Measurements from ENCODE around the gene ZNF717.
"Not testable (repeated sequence)": the region's sequence is repeated elsewhere in the genome, so short reads cannot be mapped to it uniquely, and the experiment has no call there.

Gene ZNF717

DNA sequence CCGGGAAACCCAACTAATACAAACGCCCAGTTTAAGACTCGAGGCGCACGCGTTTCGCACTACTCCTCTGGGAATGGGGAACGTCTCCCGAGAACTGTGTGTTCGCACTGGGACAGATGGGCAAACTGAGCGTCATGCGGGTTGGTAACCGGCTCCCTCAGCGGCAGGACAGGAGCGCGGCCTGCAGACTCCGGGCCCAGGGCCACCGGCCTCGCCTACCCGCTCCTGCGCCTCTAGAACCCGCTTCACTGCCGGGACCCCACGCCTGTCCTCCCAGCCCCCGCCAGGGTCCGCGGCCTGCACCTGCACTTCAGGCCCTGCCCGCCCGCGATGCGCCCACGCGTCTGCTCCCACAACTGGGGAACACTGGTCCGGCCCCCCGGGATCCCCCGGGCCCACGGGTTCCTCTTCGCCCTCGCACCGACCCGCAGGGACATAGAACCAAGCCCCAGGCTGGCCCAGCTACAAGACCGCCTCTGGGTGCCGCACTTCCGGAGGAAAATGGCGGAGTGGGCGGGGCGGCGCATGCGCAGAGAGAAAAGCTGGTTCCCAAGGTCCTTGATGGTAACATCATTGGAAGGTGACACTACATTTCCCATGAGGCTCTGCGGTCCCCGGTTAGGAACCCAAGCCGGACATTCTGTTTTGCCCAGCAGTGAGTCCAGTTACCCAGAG, at the start of gene ZNF717:
Gene ZNF717, minus strand, starts transcription at position 469 of the 675 bp plus-strand sequence. CDS start 2,187 bp downstream, outside the sequence.
- DNase-seq = peak; percentile 97

- not testable (repeated sequence) for DNase-seq
These were observed 45.7 kb upstream of the ZNF717 start for GRCh38 chr3:75831076-75831475.

GRCh38 chr3:75818019-75818418, 32.7 kb upstream of the ZNF717 start:
- not testable (repeated sequence) for DNase-seq

DNA sequence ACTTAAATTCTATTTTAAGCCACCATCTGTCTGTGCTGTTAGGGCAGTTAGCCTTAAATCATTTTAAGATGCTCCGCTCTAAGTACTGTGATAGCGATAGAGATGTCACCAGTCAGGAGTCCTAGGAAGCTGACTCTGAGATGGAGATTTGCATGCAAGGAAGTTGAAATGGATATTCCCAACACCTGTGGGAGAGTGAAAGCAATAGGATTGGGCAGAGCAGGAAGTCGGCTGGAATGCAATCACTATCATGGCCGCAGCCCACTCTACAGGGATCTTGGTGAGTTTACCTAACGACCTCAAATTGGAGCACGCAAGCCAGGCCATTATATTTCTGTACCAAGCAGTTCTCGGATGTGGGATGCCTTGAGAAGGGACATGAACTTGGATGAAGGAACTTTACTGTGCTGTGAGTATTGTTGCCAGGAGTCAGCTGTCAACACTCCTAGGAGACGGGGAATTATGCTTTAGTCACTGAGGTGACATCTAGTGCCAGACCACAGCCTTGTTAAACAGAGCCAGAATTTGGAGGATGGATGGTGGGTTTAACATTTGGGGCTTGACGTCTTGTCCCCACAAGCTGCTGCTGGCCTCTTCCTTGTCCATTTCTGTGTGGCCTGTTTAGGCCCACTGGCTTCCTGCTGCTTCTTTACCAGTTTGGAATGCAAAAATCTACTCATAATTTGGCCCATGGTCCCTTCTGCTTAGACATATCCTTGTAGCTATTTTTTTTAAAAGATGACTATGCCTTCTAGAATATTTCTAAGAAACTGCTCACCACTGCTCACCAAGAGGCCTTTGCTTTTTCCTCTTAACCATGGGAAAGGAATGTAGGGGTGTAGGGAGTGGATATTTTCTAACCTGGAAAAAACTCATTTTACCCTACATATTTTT, 31.2 kb upstream of the ZNF717 start:
- not testable (repeated sequence) for DNase-seq

DNA sequence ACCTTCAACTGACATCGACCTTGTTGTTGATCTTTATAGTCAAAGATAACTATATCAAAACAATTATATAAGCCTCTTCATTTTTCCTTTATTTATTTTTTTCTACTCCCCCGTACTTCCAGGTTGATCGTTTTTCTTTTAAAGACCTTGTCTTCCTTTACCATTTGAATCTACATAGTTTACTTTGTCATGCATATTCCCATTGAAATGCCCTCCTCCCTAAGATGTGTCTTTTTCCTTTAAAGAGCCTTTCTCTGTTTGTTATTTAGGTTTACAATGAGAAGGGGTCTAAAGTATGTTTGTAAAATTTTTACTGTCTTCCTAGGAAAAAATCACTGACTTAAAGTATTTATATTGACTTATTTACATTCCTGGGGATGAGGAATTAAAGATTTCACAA, 29.4 kb upstream of the ZNF717 start:
- no peak for DNase-seq

GRCh38 chr3:75782506-75782905, 2.8 kb downstream of the ZNF717 start:
- no peak for DNase-seq

GRCh38 chr3:75781079-75781745, 4.1 kb downstream of the ZNF717 start:
- no peak for DNase-seq

DNA sequence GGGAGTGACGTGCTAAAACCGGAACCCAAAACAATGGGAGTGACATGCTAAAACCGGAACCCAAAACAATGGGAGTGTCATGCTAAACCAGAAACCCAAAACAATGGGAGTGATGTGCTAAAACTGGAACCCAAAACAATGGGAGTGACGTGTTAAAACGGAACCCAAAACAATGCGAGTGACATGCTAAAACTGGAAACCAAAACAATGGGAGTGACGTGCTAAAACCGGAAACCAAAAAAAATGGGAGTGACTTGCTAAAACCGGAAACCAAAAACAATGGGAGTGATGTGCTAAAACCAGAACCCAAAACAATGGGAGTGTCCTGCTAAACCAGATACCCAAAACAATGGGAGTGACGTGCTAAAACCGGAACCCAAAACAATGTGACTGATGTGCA, 7.6 kb downstream of the ZNF717 start:
- DNase-seq = not testable (repeated sequence)

DNA sequence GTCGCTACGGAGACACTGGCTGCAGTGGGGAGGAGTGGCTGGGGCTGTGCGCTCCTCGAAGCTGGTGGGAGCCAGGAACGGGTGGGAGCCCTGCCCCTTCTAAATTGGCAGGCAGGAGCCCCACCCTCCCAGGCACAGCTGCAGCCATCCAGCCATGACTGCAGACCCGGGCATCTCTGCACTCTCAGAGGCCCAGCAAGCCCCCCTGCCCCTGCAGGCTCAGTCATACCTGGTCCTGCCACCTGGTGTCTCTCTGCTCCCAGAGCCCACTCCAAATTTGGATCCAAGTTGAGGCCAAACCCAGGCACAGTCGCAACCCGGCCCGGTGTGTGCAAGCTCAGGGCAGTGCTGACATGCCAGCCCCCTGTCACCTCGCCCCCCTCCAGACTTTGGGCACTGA, 13.7 kb downstream of the ZNF717 start:
- not testable (repeated sequence) for DNase-seq

GRCh38 chr3:75768303-75769017, 16.9 kb downstream of the ZNF717 start:
- no peak for DNase-seq

DNA sequence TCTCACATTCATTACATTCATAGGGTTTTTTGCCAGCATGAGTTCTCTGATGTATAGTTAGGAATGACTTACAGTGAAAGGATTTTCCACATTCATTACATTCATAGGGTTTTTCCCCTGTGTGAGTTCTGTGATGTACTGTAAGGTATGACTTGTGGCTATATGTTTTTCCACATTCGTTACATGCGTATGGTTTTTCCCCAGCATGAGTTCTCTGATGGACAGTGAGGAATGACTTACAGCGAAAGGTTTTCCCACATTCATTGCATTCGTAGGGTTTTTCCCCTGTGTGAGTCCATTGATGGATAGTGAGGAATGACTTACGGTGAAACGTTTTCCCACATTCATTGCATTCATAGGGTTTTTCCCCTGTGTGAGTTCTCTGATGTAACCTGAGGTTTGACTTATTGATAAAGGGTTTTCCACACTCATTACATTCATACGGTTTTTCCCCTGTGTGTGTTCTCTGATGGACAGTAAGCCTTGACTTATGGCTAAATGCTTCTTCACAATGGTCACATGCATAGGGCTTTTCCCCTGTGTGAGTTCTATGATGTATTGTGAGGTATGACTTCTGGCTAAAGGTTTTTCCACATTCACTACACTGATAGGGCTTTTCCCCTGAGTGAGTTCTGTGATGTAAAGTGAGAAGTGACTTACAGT, 47.4 kb downstream of the ZNF717 start:
- DNase-seq = no peak

GRCh38 chr3:75727985-75728384, 57.4 kb downstream of the ZNF717 start:
- no peak for DNase-seq

DNA sequence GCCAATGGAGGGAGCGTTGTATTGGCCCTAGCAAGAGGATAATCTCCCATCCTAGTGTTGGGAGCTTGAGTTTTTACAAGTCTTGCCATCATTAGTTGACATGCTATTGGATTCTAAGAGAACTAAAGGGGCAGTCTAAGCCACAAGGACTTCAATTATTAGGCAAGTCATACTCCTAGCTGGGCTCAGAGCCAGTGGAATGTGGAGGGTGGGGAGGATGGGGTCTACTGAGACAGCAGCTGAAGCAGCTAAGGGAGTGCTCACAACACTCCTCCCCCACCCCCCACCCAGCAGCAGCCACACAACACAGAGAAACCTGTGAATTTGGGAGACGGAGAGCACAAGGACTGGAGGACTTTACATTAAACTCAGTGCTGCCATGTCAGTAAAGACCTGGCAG, 93.3 kb downstream of the ZNF717 start:
- DNase-seq = no peak

GRCh38 chr3:75687323-75687722, 98.0 kb downstream of the ZNF717 start:
- DNase-seq = no peak

Measured in T1000 (cell line).